KMS-11 (cell line): ENCODE measurements around the gene OR51L1.

Experiments
- H2AFZ ChIP-seq: fragments of 200-600 bp; sonication (generic); 2 replicates; pipeline ENCODE4 v1.6.1; 2016; ENCODE audit warnings: antibody characterized with exemption, mixed run types, low read depth
- H3K27ac ChIP-seq: fragments of 200-600 bp; sonication (generic); 2 replicates; pipeline ENCODE4 v1.6.1; 2016; ENCODE audit warnings: mild to moderate bottlenecking, mixed run types
- H3K27me3 ChIP-seq: fragments of 200-600 bp; sonication (generic); 2 replicates; pipeline ENCODE4 v1.6.1; 2017; ENCODE audit warnings: mild to moderate bottlenecking, low read depth, mixed run types, moderate library complexity; ENCODE audit not compliant: insufficient read depth
- H3K36me3 ChIP-seq: fragments of 200-600 bp; sonication (generic); 2 replicates; pipeline ENCODE4 v1.6.1; 2017; ENCODE audit warnings: mild to moderate bottlenecking, mixed run types; ENCODE audit not compliant: insufficient read depth
- H3K4me1 ChIP-seq: fragments of 200-600 bp; sonication (generic); 2 replicates; pipeline ENCODE4 v1.6.1; 2016; ENCODE audit warnings: mild to moderate bottlenecking, low read depth, mixed run types; ENCODE audit not compliant: poor library complexity, severe bottlenecking
- H3K4me2 ChIP-seq: fragments of 200-600 bp; sonication (generic); 2 replicates; pipeline ENCODE4 v1.7.0; 2016; ENCODE audit warnings: mild to moderate bottlenecking, mixed run types
- H3K4me3 ChIP-seq: fragments of 200-600 bp; sonication (generic); IDR thresholded peaks from 2 replicates; pipeline ENCODE4 v1.6.1; 2017; ENCODE audit warnings: low read depth, low read length, mixed read lengths; ENCODE audit not compliant: insufficient read depth
- H3K79me2 ChIP-seq: fragments of 200-600 bp; sonication (generic); 2 replicates; pipeline ENCODE4 v1.6.1; 2016; ENCODE audit warnings: low read depth, mixed run types; ENCODE audit not compliant: insufficient read depth
- H3K9ac ChIP-seq: fragments of 200-600 bp; sonication (generic); 2 replicates; pipeline ENCODE4 v1.6.1; 2016; ENCODE audit warnings: mild to moderate bottlenecking, mixed run types
- H4K20me1 ChIP-seq: fragments of 200-600 bp; sonication (generic); 2 replicates; pipeline ENCODE4 v1.6.1; 2016; ENCODE audit warnings: mild to moderate bottlenecking, mixed run types; ENCODE audit not compliant: insufficient read depth
- TF ChIP-seq, protein P1 (sequence below): fragments of 200-600 bp; sonication (generic); conservative IDR thresholded peaks from 2 replicates; pipeline ENCODE4 v1.6.1; 2017; ENCODE audit warnings: low read depth, mild to moderate bottlenecking, antibody characterized with exemption, low read length, moderate library complexity, mixed read lengths

OR51L1 gene

DNA sequence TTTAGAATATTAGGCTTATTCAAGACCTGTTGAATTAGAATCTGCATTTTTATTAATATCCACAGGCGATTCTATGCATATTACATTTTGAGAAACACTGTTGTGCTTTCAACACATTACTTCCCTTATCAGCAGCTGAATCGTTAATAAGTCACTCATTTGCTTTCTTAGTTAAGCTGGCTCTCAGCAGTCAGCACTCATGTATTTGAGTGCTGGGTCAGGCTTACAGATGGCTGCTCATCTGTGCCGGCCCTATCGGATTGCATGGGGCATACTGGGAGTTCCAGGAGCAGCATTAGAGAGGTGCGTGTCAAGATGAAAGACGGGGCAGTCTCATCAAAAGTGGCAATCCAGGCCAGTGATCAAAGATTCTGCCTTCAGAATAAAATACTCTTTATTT is 10.8 kb upstream of the OR51L1 start:
- Histone ChIP-seq H3K9ac (no peak overlapping the region), H3K27me3 (no peaks in the 10 kb centered on the region), H3K79me2 (no peaks in the 10 kb centered on the region), H3K4me1 (no peaks in the 10 kb centered on the region), H4K20me1 (no peaks in the 10 kb centered on the region), H2AFZ (no peak overlapping the region), H3K4me3 (no peak overlapping the region), H3K27ac (no peak overlapping the region), H3K36me3 (no peaks in the 10 kb centered on the region), H3K4me2 (no peak overlapping the region)
- TF ChIP-seq, protein P1, sequence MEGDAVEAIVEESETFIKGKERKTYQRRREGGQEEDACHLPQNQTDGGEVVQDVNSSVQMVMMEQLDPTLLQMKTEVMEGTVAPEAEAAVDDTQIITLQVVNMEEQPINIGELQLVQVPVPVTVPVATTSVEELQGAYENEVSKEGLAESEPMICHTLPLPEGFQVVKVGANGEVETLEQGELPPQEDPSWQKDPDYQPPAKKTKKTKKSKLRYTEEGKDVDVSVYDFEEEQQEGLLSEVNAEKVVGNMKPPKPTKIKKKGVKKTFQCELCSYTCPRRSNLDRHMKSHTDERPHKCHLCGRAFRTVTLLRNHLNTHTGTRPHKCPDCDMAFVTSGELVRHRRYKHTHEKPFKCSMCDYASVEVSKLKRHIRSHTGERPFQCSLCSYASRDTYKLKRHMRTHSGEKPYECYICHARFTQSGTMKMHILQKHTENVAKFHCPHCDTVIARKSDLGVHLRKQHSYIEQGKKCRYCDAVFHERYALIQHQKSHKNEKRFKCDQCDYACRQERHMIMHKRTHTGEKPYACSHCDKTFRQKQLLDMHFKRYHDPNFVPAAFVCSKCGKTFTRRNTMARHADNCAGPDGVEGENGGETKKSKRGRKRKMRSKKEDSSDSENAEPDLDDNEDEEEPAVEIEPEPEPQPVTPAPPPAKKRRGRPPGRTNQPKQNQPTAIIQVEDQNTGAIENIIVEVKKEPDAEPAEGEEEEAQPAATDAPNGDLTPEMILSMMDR: no peak

DNA sequence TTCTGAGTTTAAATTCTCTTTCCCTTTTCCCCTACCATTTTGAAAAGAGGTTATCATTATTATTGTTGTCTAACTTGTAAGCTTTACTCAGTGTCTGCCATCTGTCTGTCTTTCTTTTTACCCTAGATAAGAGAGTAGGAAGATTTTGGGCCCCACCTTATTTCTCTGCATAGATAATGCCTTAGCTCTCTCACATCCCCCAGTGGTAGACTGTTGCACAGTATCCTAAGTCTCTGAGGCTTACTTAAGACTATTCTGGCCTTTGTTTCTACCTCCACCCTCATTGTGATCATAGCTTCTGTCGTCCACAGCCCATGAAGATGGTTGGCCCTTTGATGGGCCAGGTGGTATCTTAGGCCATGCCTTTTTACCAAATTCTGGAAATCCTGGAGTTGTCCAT is 3.6 kb upstream of the OR51L1 start:
- TF ChIP-seq, protein P1: no peak
- Histone ChIP-seq H3K9ac (no peak overlapping the region), H3K79me2 (no peaks in the 10 kb centered on the region), H4K20me1 (no peaks in the 10 kb centered on the region), H3K4me2 (no peak overlapping the region), H2AFZ (no peak overlapping the region), H3K4me1 (no peaks in the 10 kb centered on the region), H3K27me3 (no peaks in the 10 kb centered on the region), H3K27ac (no peak overlapping the region), H3K36me3 (no peaks in the 10 kb centered on the region), H3K4me3 (no peak overlapping the region)

DNA sequence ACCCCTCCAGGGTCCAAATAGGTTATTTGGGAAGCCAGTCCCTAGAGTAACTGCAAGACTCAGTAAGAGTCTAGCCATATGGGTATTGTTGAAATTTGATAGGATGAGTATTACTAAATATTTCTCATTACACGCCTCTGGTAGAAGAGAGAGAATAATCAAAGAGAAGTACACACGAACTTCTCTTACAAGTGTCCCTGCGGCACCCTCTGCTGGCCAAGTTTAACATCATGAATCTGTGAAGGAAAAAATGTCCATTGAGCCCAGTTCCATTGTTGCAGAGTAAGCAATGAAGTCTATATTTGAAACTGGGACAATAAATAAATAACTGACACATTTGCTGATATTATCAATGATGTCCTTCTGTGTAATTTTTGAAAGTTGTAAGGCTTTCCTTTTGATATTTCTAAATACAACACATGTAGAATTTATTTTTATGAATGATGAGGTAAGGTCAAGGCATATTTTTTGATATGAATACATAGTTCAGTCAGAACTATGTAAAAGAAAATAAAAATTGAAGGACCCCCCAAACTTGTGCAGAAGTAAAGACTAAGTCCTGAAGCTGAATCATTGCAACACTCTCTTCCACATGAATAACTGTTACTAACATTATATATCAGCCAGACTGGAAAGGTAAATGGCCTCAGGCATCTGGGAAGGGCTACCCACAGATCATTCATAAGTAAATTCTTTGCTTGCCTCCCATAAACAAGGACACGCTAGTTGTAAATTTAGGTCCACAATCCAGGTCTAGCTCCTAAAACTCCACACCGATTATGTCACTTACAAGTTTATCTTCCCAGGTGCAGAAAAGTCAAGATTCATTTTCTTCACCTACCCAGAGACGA is 10.0 kb downstream of the OR51L1 start:
- Histone ChIP-seq H3K27ac (no peak overlapping the region), H4K20me1 (no peaks in the 10 kb centered on the region), H3K27me3 (no peaks in the 10 kb centered on the region), H3K4me2 (no peak overlapping the region), H3K4me1 (no peaks in the 10 kb centered on the region), H3K36me3 (no peaks in the 10 kb centered on the region), H3K9ac (no peak overlapping the region), H3K4me3 (no peak overlapping the region), H2AFZ (no peak overlapping the region), H3K79me2 (no peaks in the 10 kb centered on the region)
- TF ChIP-seq, protein P1: peak; percentile 80

DNA sequence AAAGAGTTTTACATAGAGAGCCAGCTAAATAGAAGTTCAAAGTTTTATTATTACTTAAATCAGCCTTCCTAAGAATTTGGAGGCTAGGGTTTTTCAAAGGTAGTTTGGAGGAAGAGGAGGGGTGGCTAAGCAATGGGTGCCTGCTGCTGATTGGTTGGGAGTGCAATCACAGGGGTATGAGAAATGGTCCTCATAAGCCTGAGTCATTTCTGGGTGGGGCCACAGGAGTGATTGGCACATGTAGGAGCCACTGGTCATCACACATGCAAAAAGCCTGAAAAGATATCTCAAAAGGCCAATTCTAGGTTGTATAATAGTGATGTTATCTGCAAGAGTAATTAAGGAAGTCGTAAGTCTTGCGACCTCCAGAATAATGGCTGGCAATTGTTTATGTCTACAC is 12.9 kb downstream of the OR51L1 start:
- TF ChIP-seq, protein P1: no peak
- H2AFZ ChIP-seq: no peak overlapping the region
- no peaks in the 10 kb centered on the region for H3K36me3 ChIP-seq
- H3K27me3 ChIP-seq: no peaks in the 10 kb centered on the region
- H3K27ac ChIP-seq: no peak overlapping the region
- no peaks in the 10 kb centered on the region for H3K79me2 ChIP-seq
- H3K9ac ChIP-seq: no peak overlapping the region
- H3K4me3 ChIP-seq: no peak overlapping the region
- no peaks in the 10 kb centered on the region for H4K20me1 ChIP-seq
- H3K4me2 ChIP-seq: no peak overlapping the region
- no peaks in the 10 kb centered on the region for H3K4me1 ChIP-seq
